Activated gamma-delta T cell treated with anti-CD3 and anti-CD28 coated beads, Interleukin-2, amount 50 U/mL, for 16 hours (primary cell): ENCODE results near the gene PRRG3.

Source experiments
- DNase-seq: peaks from one replicate; pipeline ENCODE4 v3.0.0-alpha.2; 2020; ENCODE audit warnings: low read depth

PRRG3 gene

GRCh38 chrX:151708821-151709220 lies 13.6 kb downstream of the PRRG3 start:
- DNase-seq, result no peak

GRCh38 chrX:151710457-151710856 lies 15.2 kb downstream of the PRRG3 start:
- no peak for DNase-seq

GRCh38 chrX:151711154-151711553 lies 15.9 kb downstream of the PRRG3 start:
- no peak for DNase-seq

GRCh38 chrX:151711787-151712186 lies 16.5 kb downstream of the PRRG3 start:
- no peak for DNase-seq

- no peak for DNase-seq
Observed at GRCh38 chrX:151712253-151712652, 17.0 kb downstream of the PRRG3 start.

GRCh38 chrX:151713849-151714248 lies 18.6 kb downstream of the PRRG3 start:
- DNase-seq, result no peak

DNA sequence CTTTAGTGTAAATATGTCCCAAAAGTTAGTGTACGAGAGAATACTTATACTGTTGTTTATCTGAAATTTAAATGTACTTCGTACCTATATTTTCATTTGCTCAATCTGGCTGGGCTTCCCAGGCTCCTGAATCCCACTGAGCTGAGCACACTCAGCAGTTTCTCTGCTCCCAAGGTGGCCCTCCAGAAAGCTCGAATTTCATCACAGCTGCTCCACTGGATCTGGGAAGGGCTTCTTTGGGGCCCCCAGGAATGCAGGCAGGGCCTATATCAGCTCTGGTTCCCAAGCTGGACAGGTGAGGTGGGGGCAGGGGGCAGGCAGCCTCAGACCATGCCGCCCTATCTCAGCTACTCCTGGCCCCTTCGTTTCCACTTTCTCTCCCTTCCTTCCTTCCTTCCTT lies 19.1 kb downstream of the PRRG3 start:
- DNase-seq, result no peak

DNA sequence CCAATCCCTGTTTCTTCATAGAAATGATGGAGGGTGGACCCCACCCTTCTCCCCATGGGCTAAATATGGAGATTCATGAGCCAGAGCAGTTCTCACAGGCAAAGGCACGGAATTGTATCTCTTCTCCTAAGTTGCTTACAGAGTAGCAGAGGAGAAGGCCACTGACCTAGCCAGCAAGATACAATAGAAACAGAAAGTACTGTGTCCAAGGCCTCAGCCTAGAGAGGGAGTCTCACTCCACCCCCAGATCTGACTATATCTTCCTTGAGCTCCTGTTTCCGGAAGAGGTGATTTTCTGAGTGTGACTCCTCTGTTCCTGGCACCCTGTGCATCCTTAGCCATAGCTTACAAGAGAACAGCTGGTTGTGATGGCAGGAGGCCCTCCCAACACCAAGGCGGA lies 20.5 kb downstream of the PRRG3 start, which contains the start of gene FATE1:
Gene FATE1 (plus strand): TSS at position 284 of the 400 bp plus-strand sequence. CDS start 85 bp downstream, at position 369.
- no peak for DNase-seq

- DNase-seq, result no peak
Observed at GRCh38 chrX:151722241-151722846, 27.1 kb downstream of the PRRG3 start.

DNA sequence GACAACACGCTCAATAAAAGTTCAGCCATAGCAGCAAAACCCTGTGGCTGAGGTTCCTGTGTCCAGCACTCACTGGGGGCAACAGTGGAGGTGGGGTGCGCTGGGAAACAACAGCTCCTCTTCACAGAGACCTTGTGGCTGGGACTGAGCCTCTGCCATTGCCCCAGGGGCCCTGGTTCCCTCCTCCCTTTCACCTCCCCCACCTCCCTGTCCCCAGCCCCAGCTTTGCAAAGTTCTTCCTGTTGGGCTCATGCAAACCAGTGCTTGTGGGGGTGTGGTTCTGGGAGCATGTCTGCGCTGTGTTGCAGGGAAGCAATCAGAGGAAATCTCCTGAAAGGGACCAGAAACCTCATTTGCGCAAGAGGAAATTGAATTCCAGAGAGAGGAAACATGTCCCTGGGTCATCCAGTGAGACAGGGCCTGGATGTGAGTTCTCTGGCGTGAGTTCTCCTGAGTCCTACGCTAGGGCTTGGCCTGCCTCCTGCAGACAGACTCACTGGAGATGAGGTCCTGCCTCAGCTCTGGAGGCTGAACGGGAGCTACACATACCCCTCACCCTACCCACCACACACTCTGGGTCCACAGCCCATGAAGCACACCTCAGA lies 28.0 kb downstream of the PRRG3 start:
- DNase-seq, result no peak

DNA sequence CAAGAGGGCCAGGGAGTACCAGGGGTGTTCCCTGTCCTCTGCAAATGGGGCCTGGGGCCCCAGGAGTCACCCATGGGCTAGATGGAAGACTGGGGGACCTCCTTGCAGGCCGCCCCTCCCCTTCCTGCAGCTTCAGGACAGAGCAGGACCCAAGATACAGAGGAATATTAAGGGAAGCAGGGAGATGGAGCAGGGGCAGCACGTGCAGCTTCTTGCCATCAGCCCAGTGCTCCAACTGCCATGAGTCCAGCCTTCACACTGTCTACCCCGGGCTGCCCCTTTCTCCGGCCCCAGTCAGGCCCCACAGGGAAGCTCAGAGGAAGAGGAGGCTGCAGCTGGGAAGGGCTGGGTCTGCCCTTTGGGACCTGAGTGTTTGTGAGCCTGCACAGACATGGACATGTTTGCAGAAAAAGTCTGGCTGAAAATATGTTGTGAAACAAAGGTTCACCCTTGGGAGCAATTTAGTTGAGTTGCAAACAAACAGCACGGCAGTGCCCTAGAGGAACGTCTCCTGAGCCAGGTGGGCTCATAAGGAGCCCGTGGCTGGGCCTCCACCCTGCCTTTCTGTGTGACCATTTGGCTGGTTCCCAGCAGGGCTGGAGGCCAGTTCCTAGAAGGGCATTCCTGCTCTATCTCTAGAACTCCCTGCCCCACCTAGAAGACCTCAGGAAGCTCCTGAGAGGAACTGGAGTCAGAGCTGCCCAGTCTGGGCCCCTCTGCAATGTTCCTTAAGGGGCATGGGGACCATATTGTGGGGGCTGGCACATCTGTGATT lies 29.5 kb downstream of the PRRG3 start:
- DNase-seq, result no peak

DNA sequence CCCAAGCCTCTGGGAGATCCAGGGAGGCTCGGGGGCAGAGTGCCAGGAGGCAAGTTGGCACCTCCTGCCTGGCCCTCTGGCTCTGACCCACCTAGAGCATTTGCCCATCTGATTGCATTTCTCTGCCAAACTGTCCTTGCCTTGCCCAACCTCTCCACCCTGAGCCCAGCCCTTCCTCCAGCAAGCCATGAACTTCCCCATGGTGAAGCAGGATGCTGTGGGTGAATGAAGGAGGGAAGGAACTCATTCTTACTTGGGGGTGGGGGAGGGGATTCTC lies 30.0 kb downstream of the PRRG3 start:
- no peak for DNase-seq

DNA sequence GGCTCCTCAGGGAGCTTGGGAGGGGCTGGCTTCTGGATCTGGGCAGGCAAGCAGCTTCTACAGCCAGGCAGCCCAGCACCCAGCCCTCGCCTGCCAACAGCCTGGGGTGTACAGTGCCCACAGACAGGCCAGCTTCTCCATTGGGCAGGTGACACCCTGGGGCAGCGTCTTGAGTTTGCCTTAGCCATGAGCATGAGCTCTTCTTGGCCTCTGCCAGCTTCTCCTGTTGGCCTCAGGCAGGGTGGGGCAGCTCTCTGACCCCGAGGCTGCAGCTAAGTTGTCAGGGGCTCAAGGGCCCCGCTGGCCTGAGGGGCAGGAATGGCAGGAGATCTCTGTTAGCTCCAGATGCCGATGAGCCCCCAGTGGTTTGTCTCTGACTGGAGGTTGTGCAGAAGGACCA lies 31.5 kb downstream of the PRRG3 start:
- DNase-seq, result no peak

- no peak for DNase-seq
Observed at GRCh38 chrX:151727346-151727745, 32.1 kb downstream of the PRRG3 start.

DNA sequence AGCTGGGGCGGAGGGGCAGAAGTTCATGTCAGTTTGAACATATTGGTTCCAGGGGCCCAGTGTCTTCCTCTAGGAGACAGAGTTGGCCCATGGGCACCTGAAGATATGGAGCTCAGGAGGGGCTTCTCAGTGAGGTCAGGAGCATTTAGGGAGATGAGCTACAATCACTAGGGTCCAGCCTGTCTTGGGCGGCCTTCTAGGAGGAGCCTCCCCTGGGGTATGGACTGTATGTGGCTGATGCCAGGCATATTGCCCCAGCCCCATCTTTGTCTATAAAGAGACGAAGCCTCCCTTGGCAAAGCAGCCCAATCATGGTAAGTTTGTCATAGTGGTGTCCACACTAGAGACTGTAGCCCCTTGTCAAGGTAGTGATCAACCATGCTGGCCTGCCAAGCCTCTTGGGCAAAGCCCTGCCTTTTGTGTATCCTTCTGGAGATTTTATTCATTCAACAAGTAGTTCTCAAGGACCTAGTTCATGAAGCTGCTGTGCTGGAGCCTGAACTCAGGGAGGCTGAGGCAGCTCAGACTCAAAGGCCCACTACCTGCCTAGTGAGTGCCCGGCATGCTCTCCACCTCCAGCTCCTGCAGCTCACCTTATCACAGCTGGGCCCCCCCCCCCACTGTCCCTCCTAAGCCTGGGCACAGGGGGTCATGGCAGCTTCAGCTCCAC lies 33.9 kb downstream of the PRRG3 start:
- no peak for DNase-seq

GRCh38 chrX:151734446-151734845 lies 39.2 kb downstream of the PRRG3 start, which contains the start of gene CNGA2:
CNGA2 (plus strand) TSS chrX:151734746; CDS start chrX:151738484, 3,738 bp downstream.
- no peak for DNase-seq

DNA sequence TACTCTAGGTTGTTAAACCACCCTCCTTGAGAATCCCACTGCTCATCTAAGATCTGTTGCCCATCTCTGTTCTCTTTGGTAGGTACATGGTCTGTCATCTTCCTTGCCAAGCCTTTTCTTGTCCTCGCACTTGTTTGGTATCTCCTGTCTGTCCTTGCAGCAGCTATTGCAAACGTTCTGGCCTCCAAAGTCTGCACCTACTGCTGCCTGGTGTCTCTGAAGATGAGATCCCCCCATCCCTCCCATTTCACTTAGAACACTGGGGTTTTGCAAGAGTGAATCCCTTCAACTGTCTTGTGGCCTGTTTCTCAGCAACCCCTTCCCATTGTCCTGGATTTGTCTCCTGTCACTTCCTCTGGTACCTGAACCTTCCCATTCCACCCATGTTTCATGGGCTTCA lies 40.0 kb downstream of the PRRG3 start:
- no peak for DNase-seq

DNA sequence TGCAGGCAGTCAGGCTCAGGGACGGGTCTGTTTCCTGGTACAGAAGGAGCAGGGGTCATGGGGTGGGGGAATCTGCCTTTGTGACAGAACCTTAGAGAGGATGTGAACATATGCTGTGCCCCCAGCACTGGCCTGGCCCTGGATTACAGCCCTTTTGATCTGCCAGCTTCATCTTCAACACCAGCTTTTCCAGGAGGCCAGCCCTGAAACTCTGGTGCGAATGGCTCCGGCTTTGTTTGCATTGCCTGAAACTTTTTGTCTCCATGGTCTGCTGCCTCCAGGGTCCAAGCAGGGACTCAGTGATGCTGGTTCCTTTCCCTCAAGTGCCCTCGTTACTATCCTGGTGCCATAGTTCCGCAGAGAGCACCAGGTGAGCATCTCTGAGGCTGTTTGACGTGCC lies 41.4 kb downstream of the PRRG3 start:
- no peak for DNase-seq

DNA sequence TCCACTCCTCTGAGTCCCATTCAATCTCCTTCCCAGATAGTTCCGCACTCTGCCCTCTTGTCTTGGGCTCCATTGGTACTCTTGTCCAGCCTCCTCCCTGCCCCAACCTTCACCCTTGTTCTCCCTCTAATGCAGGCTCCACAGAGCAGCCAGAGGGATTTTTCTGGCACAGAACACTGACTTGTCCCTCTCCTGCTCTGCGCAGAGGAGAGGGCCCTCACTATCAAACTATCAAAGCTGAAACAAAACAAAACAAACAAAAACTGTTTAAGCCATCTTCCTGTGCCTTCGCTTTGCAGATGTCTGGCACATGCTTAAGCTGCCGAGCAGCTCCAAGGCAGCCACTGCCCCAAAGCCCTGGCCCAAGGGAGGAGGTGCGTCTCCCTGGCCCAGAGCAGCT lies 42.2 kb downstream of the PRRG3 start:
- no peak for DNase-seq

- no peak for DNase-seq
Observed at GRCh38 chrX:151738751-151739150, 43.5 kb downstream of the PRRG3 start.

- no peak for DNase-seq
Observed at GRCh38 chrX:151741606-151742005, 46.3 kb downstream of the PRRG3 start.

GRCh38 chrX:151742311-151742710 lies 47.1 kb downstream of the PRRG3 start:
- DNase-seq, result no peak
